GM23338 (cell line): Measurements from ENCODE around the gene PCBP3. TPM values are rescaled to one million over a fixed set of nuclear protein-coding genes. Genes with fewer than 3 reads are reported as not detected.

Experiments used
- EZH2phosphoT487 ChIP-seq: fragments of 200-600 bp; sonication (generic); IDR thresholded peaks from one replicate; pipeline ENCODE4 v1.8.1; 2018; ENCODE audit warnings: antibody characterized with exemption; ENCODE audit not compliant: unreplicated experiment
- REST ChIP-seq: IDR thresholded peaks from one replicate; pipeline ENCODE4 v1.6.1; 2018; ENCODE audit warnings: antibody characterized with exemption; ENCODE audit not compliant: unreplicated experiment
- STAT1 ChIP-seq: IDR thresholded peaks from one replicate; pipeline ENCODE4 v1.6.1; 2016; ENCODE audit warnings: antibody characterized with exemption; ENCODE audit not compliant: unreplicated experiment
- ZNF114 ChIP-seq: fragments of 250-450 bp; sonication (Bioruptor Pico); IDR thresholded peaks from 2 replicates; pipeline ENCODE4 v1.5.0; 2020; ENCODE audit warnings: mild to moderate bottlenecking, moderate library complexity
- ZNF331 ChIP-seq: fragments of 250-450 bp; sonication (Bioruptor Pico); IDR thresholded peaks from 2 replicates; pipeline ENCODE4 v1.5.0; 2020; ENCODE audit warnings: low read depth, mild to moderate bottlenecking, moderate library complexity
- polyA plus RNA-seq: library from polyadenylated mRNA; unstranded; fragments of >200 nt; fragmentation: Nextera tagmentation; extraction: Ambion mirVana; gene quantifications from 2 replicates; pipeline ENCODE4 v1.2.1, GENCODE V29; 2016
- total RNA-seq: library from RNA; depleted of rRNA; stranded (reverse); fragments of >200 nt; shearing (Covaris generic); gene quantifications from 2 replicates; pipeline ENCODE4 v1.2.3, GENCODE V29; 2014
- TF ChIP-seq, protein P1 (sequence below): fragments of 250-450 bp; sonication (Bioruptor Pico); IDR thresholded peaks from 2 replicates; pipeline ENCODE4 v1.5.0; 2020; ENCODE audit warnings: mild to moderate bottlenecking, moderate library complexity

Gene PCBP3
- total and polyA plus RNA-seq, 2 experiments from 2014 or later: 7.1 to 9.1 TPM

DNA sequence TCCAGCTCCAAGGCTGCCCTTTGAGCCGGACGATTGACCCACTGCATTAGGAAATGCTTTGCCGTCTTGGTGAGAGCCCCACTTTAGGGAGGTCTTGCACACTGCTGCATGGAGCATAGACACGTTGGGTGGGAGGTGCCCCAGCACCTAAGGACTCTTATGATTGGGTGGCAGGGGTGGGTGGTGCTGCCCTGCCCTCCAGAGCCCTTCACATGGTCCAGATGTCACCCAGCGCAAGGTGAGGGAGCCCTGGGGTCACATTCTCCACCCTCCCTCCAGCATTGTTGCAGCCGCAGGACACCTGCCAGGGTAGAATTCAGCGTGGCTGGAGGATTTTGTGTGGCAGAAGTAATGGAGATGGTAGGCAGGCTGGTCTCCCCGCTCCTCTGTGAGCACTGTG, 200.7 kb downstream of the PCBP3 start (continued):
- TF ChIP-seq, protein P1, sequence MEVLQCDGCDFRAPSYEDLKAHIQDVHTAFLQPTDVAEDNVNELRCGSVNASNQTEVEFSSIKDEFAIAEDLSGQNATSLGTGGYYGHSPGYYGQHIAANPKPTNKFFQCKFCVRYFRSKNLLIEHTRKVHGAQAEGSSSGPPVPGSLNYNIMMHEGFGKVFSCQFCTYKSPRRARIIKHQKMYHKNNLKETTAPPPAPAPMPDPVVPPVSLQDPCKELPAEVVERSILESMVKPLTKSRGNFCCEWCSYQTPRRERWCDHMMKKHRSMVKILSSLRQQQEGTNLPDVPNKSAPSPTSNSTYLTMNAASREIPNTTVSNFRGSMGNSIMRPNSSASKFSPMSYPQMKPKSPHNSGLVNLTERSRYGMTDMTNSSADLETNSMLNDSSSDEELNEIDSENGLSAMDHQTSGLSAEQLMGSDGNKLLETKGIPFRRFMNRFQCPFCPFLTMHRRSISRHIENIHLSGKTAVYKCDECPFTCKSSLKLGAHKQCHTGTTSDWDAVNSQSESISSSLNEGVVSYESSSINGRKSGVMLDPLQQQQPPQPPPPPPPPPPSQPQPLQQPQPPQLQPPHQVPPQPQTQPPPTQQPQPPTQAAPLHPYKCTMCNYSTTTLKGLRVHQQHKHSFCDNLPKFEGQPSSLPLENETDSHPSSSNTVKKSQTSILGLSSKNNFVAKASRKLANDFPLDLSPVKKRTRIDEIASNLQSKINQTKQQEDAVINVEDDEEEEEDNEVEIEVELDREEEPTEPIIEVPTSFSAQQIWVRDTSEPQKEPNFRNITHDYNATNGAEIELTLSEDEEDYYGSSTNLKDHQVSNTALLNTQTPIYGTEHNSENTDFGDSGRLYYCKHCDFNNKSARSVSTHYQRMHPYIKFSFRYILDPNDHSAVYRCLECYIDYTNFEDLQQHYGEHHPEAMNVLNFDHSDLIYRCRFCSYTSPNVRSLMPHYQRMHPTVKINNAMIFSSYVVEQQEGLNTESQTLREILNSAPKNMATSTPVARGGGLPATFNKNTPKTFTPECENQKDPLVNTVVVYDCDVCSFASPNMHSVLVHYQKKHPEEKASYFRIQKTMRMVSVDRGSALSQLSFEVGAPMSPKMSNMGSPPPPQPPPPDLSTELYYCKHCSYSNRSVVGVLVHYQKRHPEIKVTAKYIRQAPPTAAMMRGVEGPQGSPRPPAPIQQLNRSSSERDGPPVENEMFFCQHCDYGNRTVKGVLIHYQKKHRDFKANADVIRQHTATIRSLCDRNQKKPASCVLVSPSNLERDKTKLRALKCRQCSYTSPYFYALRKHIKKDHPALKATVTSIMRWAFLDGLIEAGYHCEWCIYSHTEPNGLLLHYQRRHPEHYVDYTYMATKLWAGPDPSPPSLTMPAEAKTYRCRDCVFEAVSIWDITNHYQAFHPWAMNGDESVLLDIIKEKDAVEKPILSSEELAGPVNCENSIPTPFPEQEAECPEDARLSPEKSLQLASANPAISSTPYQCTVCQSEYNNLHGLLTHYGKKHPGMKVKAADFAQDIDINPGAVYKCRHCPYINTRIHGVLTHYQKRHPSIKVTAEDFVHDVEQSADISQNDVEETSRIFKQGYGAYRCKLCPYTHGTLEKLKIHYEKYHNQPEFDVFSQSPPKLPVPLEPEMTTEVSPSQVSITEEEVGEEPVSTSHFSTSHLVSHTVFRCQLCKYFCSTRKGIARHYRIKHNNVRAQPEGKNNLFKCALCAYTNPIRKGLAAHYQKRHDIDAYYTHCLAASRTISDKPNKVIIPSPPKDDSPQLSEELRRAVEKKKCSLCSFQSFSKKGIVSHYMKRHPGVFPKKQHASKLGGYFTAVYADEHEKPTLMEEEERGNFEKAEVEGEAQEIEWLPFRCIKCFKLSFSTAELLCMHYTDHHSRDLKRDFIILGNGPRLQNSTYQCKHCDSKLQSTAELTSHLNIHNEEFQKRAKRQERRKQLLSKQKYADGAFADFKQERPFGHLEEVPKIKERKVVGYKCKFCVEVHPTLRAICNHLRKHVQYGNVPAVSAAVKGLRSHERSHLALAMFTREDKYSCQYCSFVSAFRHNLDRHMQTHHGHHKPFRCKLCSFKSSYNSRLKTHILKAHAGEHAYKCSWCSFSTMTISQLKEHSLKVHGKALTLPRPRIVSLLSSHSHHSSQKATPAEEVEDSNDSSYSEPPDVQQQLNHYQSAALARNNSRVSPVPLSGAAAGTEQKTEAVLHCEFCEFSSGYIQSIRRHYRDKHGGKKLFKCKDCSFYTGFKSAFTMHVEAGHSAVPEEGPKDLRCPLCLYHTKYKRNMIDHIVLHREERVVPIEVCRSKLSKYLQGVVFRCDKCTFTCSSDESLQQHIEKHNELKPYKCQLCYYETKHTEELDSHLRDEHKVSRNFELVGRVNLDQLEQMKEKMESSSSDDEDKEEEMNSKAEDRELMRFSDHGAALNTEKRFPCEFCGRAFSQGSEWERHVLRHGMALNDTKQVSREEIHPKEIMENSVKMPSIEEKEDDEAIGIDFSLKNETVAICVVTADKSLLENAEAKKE (CRISPR knock-in tag): no peak
- TF ChIP-seq EZH2phosphoT487 (no peak), ZNF114 (CRISPR knock-in tag) (no peak), REST (no peak), ZNF331 (CRISPR knock-in tag) (no peak), STAT1 (no peak)
